ENCODE results near the gene UPF2. TPM values are rescaled to one million over a fixed set of nuclear protein-coding genes. Genes with fewer than 3 reads are reported as not detected.

UPF2 gene
- total and polyA plus RNA-seq, 4 donors = 16.0 to 27.5 (median 22.0) TPM

DNA sequence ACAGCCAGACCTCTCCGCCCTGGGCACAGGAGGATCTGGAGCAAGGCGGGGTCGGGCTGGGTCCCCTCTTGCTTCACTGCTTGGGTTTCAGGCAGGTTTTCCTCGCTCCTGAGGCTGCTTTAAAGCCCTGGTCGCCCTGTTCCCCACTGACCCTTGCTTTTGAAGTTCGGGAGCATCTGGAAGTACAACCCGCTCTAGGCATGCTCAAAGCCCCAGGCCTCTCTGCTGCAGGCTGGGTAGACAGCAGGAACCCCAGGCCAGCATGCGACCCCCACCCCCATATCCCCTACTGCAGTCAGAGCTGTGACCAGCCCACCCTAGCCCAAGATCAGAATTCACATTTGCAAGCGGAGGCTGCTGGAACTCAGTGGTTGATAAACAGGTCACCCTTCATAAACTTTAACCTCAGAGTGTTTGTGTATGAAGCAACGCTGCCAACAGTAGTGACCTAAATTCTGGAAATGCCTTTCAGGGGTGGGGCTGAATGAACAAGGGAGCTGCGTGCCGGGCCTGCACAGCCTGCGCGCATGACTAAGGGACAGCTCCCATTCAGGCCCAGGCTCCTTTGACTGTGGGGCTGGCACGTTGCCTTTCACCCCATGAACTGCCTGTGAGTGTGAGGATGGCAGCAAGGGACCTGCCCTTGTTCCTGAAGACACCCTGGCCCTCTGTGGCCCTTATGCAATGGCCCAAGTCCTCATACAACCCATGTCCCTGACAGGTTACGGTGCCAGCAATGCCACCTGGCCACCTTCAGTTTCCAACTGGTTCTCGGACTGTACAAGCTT lies 166.9 kb downstream of the UPF2 start:
- Histone ChIP-seq H3K27ac (ENCODE audit: low read depth in 1 of 2, low read length in 2 of 2) (no peak overlapping the region), H3K9me3 (ENCODE audit: control insufficient read depth, low read length) (no peaks in the 10 kb centered on the region), H3K4me1 (ENCODE audit: control insufficient read depth in 1 of 2, insufficient read depth in 2 of 2, low read length in 2 of 2) (no peaks in the 10 kb centered on the region), H3K27me3 (ENCODE audit: control insufficient read depth in 1 of 2, insufficient read depth in 2 of 2, low read length in 1 of 2) (no peaks in the 10 kb centered on the region), H3K4me3 (ENCODE audit: low read length in 2 of 2) (no peak overlapping the region), H3K36me3 (ENCODE audit: control insufficient read depth in 1 of 2, insufficient read depth in 2 of 2, low read length in 1 of 2) (no peaks in the 10 kb centered on the region)
- DNase-seq (peak; percentile 85 to 89), ATAC-seq (ENCODE audit: low FRiP score) (peak; percentile 72)
- 68 to 72% methylated on average over 17 of the region's 17 CpGs for WGBS, 2 donors
- intact Hi-C loops (cut with DNase I) = no loop called here

DNA sequence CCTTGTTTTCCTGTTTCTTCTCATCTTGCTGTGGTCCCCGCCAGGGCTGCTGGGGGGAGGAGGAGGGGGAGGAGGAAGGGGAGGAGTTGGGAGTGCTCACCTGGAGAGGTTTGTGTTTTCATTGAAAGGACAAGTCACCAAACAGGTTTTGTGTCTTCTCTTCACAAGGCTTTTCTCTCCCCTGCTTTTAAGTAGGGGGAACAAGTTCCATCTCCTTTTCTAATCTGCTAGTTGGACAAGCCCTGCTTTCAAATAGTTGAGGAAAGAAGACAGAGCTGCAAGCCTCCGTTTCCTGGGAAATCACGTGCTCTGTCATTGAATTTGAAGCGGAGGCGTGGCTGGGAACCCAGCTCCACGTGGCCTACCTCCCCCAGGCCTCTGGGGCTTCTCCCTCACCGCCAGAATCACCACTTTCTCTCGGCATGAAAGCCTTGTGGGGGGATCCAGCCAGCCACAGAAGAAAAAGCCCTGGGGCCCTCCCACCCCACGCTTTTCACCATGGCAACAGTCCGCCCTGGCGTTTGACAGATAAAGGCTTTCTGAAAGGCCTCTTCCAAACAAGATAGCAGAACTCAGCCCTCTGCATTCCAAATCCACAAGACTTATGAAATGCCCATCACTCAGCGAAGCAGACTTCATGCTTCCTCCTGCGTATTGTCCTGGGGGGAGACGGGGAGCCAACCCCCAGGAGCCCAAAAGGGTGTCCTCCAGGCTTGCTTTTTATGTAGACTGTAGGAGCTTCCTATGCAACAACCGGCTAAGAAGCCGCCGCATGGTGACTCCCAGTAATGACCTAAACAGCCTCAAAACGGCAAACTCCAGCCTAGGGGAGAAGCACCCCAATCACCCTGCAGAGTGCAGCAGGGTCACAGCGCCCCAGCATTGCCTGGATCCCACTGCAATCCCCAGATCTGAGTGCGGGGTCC lies 167.8 kb downstream of the UPF2 start:
- Histone ChIP-seq H3K36me3 (ENCODE audit: control insufficient read depth in 1 of 2, insufficient read depth in 2 of 2, low read length in 1 of 2) (no peaks in the 10 kb centered on the region), H3K4me1 (ENCODE audit: control insufficient read depth in 1 of 2, insufficient read depth in 2 of 2, low read length in 2 of 2) (no peaks in the 10 kb centered on the region), H3K27me3 (ENCODE audit: control insufficient read depth in 1 of 2, insufficient read depth in 2 of 2, low read length in 1 of 2) (no peaks in the 10 kb centered on the region), H3K4me3 (ENCODE audit: low read length in 2 of 2) (no peak overlapping the region), H3K27ac (ENCODE audit: low read depth in 1 of 2, low read length in 2 of 2) (no peak overlapping the region), H3K9me3 (ENCODE audit: control insufficient read depth, low read length) (no peaks in the 10 kb centered on the region)
- ATAC-seq (ENCODE audit: low FRiP score) (peak; percentile 8), DNase-seq (peak in 1 of 2 donors; percentile 49)
- WGBS, 2 donors = 51 to 55% methylated on average over 20 of the region's 20 CpGs
- intact Hi-C loops (cut with DNase I) = no loop called here

DNA sequence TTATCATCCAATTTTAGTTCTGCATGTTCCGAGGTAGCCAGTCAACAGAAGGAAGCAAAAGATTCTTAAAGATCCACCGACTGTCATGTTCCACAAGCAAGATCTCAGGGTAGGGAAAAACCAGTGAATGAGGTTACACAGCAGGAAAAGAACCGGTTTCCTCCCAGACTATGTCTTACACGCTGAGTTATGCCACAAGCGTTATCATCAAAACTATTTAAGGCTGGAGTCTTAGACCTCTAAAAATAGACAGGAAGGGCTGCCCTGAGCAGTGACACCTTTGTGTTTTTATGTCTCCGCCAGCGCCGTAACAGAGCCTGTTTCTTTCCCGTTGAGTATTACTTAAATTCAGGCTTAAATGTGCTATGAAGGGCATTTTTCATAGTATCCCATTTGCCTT lies 171.1 kb downstream of the UPF2 start:
- ATAC-seq (ENCODE audit: low FRiP score) = no peak
- intact Hi-C loops (cut with DNase I) = no loop called here
- H3K4me3 ChIP-seq (ENCODE audit: low read length in 2 of 2) = no peak overlapping the region
- no peaks in the 10 kb centered on the region for H3K9me3 ChIP-seq (ENCODE audit: control insufficient read depth, low read length)
- H3K27me3 ChIP-seq (ENCODE audit: control insufficient read depth in 1 of 2, insufficient read depth in 2 of 2, low read length in 1 of 2) = no peaks in the 10 kb centered on the region
- 26 to 39% methylated on average over 9 of the region's 9 CpGs for WGBS, 2 donors
- peak in 1 of 2 donors; percentile 9 for DNase-seq
- no peaks in the 10 kb centered on the region for H3K36me3 ChIP-seq (ENCODE audit: control insufficient read depth in 1 of 2, insufficient read depth in 2 of 2, low read length in 1 of 2)
- no peak overlapping the region for H3K27ac ChIP-seq (ENCODE audit: low read depth in 1 of 2, low read length in 2 of 2)
- no peaks in the 10 kb centered on the region for H3K4me1 ChIP-seq (ENCODE audit: control insufficient read depth in 1 of 2, insufficient read depth in 2 of 2, low read length in 2 of 2)

DNA sequence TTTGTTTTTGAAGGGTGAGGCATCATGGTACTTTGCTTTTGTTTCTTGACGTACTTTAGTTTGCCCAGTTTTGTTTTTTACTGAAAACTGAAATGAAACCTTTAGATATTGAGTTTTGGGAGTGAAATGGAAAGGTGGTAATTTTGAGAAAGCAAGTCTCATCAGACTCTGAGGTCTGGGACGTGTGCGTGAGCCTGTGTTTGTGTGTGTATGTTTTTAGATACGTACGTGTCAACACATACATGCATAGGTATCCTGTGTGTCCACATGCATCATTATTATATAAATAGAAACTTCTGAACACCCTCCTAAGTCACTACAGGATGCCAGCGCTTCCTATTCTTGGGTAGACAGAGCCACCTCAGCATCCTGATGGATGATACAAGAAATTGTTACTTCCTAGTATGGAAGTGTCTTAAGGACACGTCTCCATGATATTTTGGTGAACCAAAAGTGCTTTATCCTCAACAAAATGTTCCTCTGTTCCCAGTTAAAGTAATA lies 171.7 kb downstream of the UPF2 start:
- WGBS, 2 donors = 92 to 94% methylated on average over 7 of the region's 7 CpGs

DNA sequence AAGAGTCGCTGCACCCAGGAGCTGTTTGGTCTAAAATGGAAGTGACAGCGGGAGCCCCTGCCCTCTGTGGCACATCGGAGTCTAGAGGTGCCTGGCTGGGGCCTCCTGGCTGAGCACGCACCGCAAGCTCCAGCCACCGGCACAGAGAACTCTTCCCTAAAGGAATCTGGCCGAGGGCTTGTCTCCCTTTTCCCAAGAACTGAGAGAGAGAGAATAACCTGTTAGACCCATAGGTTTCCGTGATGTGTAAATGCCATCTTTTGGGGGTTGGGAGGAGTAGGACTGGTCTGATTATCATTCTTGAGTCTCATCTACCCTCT lies 172.2 kb downstream of the UPF2 start:
- Histone ChIP-seq H3K4me3 (ENCODE audit: low read length in 2 of 2) (no peak overlapping the region), H3K27me3 (ENCODE audit: control insufficient read depth in 1 of 2, insufficient read depth in 2 of 2, low read length in 1 of 2) (no peaks in the 10 kb centered on the region), H3K9me3 (ENCODE audit: control insufficient read depth, low read length) (no peaks in the 10 kb centered on the region), H3K4me1 (ENCODE audit: control insufficient read depth in 1 of 2, insufficient read depth in 2 of 2, low read length in 2 of 2) (no peaks in the 10 kb centered on the region), H3K36me3 (ENCODE audit: control insufficient read depth in 1 of 2, insufficient read depth in 2 of 2, low read length in 1 of 2) (no peaks in the 10 kb centered on the region), H3K27ac (ENCODE audit: low read depth in 1 of 2, low read length in 2 of 2) (no peak overlapping the region)
- no peak for ATAC-seq (ENCODE audit: low FRiP score)
- intact Hi-C loops (cut with DNase I) = no loop called here
- DNase-seq = peak in 1 of 2 donors; percentile 21
- 52 to 56% methylated on average over 8 of the region's 8 CpGs for WGBS, 2 donors

More for the DNA sequence above, 171.7 kb downstream of the UPF2 start:
- Histone ChIP-seq H3K4me1 (ENCODE audit: control insufficient read depth in 1 of 2, insufficient read depth in 2 of 2, low read length in 2 of 2) (no peaks in the 10 kb centered on the region), H3K4me3 (ENCODE audit: low read length in 2 of 2) (no peak overlapping the region), H3K27me3 (ENCODE audit: control insufficient read depth in 1 of 2, insufficient read depth in 2 of 2, low read length in 1 of 2) (no peaks in the 10 kb centered on the region), H3K36me3 (ENCODE audit: control insufficient read depth in 1 of 2, insufficient read depth in 2 of 2, low read length in 1 of 2) (no peaks in the 10 kb centered on the region), H3K9me3 (ENCODE audit: control insufficient read depth, low read length) (no peaks in the 10 kb centered on the region), H3K27ac (ENCODE audit: low read depth in 1 of 2, low read length in 2 of 2) (no peak overlapping the region)
- intact Hi-C loops (cut with DNase I) = no loop called here
- DNase-seq (no peak), ATAC-seq (ENCODE audit: low FRiP score) (no peak)

Other genes starting within 250 kb of the UPF2 start
- gene PROSER2, start 219.5 kb downstream of the UPF2 start, total RNA-seq = 1 to 10 TPM; 6.5 to 8.0 TPM
- gene PROSER2, start 219.5 kb downstream of the UPF2 start, polyA plus RNA-seq = 1 to 10 TPM; 1.4 to 2.2 TPM
- 10 to 100 TPM; 16.2 to 20.2 TPM for gene DHTKD1, start 26.1 kb upstream of the UPF2 start, total RNA-seq
- 1 to 10 TPM; 4.0 to 7.2 TPM for gene DHTKD1, start 26.1 kb upstream of the UPF2 start, polyA plus RNA-seq
- 1 to 10 TPM; 7.9 to 8.7 TPM for gene SEC61A2, start 86.9 kb upstream of the UPF2 start, total RNA-seq
- gene SEC61A2, start 86.9 kb upstream of the UPF2 start, polyA plus RNA-seq = 1 to 10 TPM; 3.3 to 6.1 TPM
- gene NUDT5, start 153.1 kb upstream of the UPF2 start, total RNA-seq = 10 to 100 TPM; 25.9 to 39.7 TPM
- 10 to 100 TPM; 21.3 to 37.8 TPM for gene NUDT5, start 153.1 kb upstream of the UPF2 start, polyA plus RNA-seq
- gene CDC123, start 153.4 kb upstream of the UPF2 start, total RNA-seq = 10 to 100 TPM; 39.8 to 53.9 TPM
- 10 to 100 TPM; 36.7 to 66.7 TPM for gene CDC123, start 153.4 kb upstream of the UPF2 start, polyA plus RNA-seq

All from aorta (tissue), 5 donors.